Measurements from ENCODE around the gene TMEM135.

DNA sequence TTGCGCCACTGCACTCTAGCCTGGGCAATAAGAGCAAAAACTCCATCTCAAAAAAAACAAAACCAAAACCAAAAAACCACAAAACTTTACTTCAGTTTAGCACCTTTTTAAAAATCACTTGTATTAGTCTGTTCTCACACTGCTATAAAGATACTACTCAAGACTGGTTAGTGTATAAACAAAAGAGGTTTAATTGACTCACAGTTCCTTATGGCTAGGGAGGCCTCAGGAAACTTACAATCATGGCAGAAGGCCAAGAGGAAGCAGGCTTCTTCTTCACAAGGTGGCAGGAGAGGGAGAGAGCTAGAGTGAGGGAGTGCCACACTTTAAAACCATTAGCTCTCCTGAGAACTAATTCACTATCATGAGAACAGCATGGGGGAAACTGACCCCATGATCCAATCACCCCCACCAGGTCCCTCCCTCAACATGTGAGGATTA, 261.3 kb downstream of the TMEM135 start:
- TF ChIP-seq EZH2 (IDR thresholded peaks at IDR 0.05; ENCODE audit: insufficient read depth, poor library complexity, severe bottlenecking) (no peak), EZH2phosphoT487 (IDR thresholded peaks at IDR 0.05; ENCODE audit: insufficient read depth, low read depth) (no peak)
